HuH-7.5 (cell line): ENCODE measurements around the gene SGTA.

Experiments used
- DNase-seq: peaks from one replicate; pipeline ENCODE4 v3.0.0; 2011; ENCODE audit warnings: low spot score

SGTA gene

GRCh38 chr19:2754659-2755447 lies 28.2 kb downstream of the SGTA start:
- DNase-seq = no peak

GRCh38 chr19:2751438-2751830 lies 31.6 kb downstream of the SGTA start:
- no peak for DNase-seq

GRCh38 chr19:2750808-2751437 lies 32.1 kb downstream of the SGTA start:
- no peak for DNase-seq

GRCh38 chr19:2747349-2747748 lies 35.7 kb downstream of the SGTA start:
- no peak for DNase-seq

GRCh38 chr19:2744113-2744512 lies 39.0 kb downstream of the SGTA start:
- DNase-seq = no peak

GRCh38 chr19:2743099-2743498 lies 40.0 kb downstream of the SGTA start:
- no peak for DNase-seq

- no peak for DNase-seq
Measured at GRCh38 chr19:2740314-2740656, 42.8 kb downstream of the SGTA start.

- peak; percentile 100 for DNase-seq
Measured at GRCh38 chr19:2739602-2740313, 43.3 kb downstream of the SGTA start, which contains the start of gene SLC39A3. SLC39A3 (minus strand) TSS chr19:2740017; CDS start chr19:2737257, 2,760 bp downstream.

- DNase-seq = no peak
Measured at GRCh38 chr19:2736550-2737190, 46.4 kb downstream of the SGTA start.

- no peak for DNase-seq
Measured at GRCh38 chr19:2735374-2735773, 47.7 kb downstream of the SGTA start.

GRCh38 chr19:2734589-2735288 lies 48.3 kb downstream of the SGTA start:
- no peak for DNase-seq

- no peak for DNase-seq
Measured at GRCh38 chr19:2733930-2734588, 49.0 kb downstream of the SGTA start.

GRCh38 chr19:2732883-2733282 lies 50.2 kb downstream of the SGTA start:
- no peak for DNase-seq

- no peak for DNase-seq
Measured at GRCh38 chr19:2732157-2732725, 50.8 kb downstream of the SGTA start.

- DNase-seq = no peak
Measured at GRCh38 chr19:2731181-2731995, 51.7 kb downstream of the SGTA start.

GRCh38 chr19:2729943-2730818 lies 52.9 kb downstream of the SGTA start:
- no peak for DNase-seq

- DNase-seq = no peak
Measured at GRCh38 chr19:2728783-2729387, 54.2 kb downstream of the SGTA start.

GRCh38 chr19:2727640-2727944 lies 55.5 kb downstream of the SGTA start:
- no peak for DNase-seq
